Measurements from ENCODE around the gene MUC2.

MUC2 gene

GRCh38 chr11:1036931-1037330 lies 37.7 kb upstream of the MUC2 start:
- DNase-seq = no peak

GRCh38 chr11:1037506-1038055 lies 37.1 kb upstream of the MUC2 start:
- no peak for DNase-seq

GRCh38 chr11:1038361-1038760 lies 36.3 kb upstream of the MUC2 start:
- no peak for DNase-seq

GRCh38 chr11:1038921-1039320 lies 35.8 kb upstream of the MUC2 start:
- no peak for DNase-seq

GRCh38 chr11:1039481-1040427 lies 34.9 kb upstream of the MUC2 start:
- DNase-seq = no peak

- no peak for DNase-seq
Measured at GRCh38 chr11:1040428-1041148, 34.1 kb upstream of the MUC2 start.

GRCh38 chr11:1041149-1041467 lies 33.6 kb upstream of the MUC2 start:
- DNase-seq = no peak

- no peak for DNase-seq
Measured at GRCh38 chr11:1041471-1041870, 33.2 kb upstream of the MUC2 start.

- DNase-seq = no peak
Measured at GRCh38 chr11:1041936-1042608, 32.6 kb upstream of the MUC2 start.

- DNase-seq = no peak
Measured at GRCh38 chr11:1042626-1043562, 31.8 kb upstream of the MUC2 start.

- no peak for DNase-seq
Measured at GRCh38 chr11:1043563-1044096, 31.0 kb upstream of the MUC2 start.

GRCh38 chr11:1044160-1044559 lies 30.5 kb upstream of the MUC2 start:
- no peak for DNase-seq

GRCh38 chr11:1047595-1048156 lies 27.0 kb upstream of the MUC2 start:
- no peak for DNase-seq

- DNase-seq = no peak
Measured at GRCh38 chr11:1048375-1049070, 26.2 kb upstream of the MUC2 start.

GRCh38 chr11:1049071-1049405 lies 25.6 kb upstream of the MUC2 start:
- no peak for DNase-seq

- no peak for DNase-seq
Measured at GRCh38 chr11:1049431-1049891, 25.2 kb upstream of the MUC2 start.

GRCh38 chr11:1049911-1050580 lies 24.6 kb upstream of the MUC2 start:
- no peak for DNase-seq

- DNase-seq = peak; percentile 44
Measured at GRCh38 chr11:1050581-1051355, 23.9 kb upstream of the MUC2 start.
